OCI-LY1 (cell line): ENCODE results near the gene ACSF2.

Experiments
- H2AFZ ChIP-seq: fragments of 200-600 bp; sonication (generic), shearing (Covaris generic); 2 replicates; pipeline ENCODE4 v1.6.0; 2014; ENCODE audit warnings: antibody characterized with exemption, mild to moderate bottlenecking, low read length
- H3F3A ChIP-seq: fragments of 200-600 bp; sonication (generic), shearing (Covaris generic); 2 replicates; pipeline ENCODE4 v1.6.0; 2014; ENCODE audit warnings: mild to moderate bottlenecking, antibody characterized with exemption, low read length, moderate library complexity; ENCODE audit not compliant: insufficient read depth
- H3K27ac ChIP-seq: fragments of 200-600 bp; sonication (generic); 2 replicates; pipeline ENCODE4 v1.5.1; 2014; ENCODE audit warnings: low read length, mixed run types, mild to moderate bottlenecking, low read depth; ENCODE audit not compliant: poor library complexity, severe bottlenecking
- H3K27me3 ChIP-seq: fragments of 200-600 bp; sonication (generic); 2 replicates; pipeline ENCODE4 v1.6.0; 2014; ENCODE audit warnings: antibody characterized with exemption, mild to moderate bottlenecking, low read length, moderate library complexity; ENCODE audit not compliant: insufficient read depth
- H3K36me3 ChIP-seq: fragments of 200-600 bp; sonication (generic); 2 replicates; pipeline ENCODE4 v1.6.1; 2014; ENCODE audit warnings: mild to moderate bottlenecking, antibody characterized with exemption, low read length, moderate library complexity, mixed read lengths; ENCODE audit not compliant: insufficient read depth
- H3K4me1 ChIP-seq: fragments of 200-600 bp; sonication (generic); 2 replicates; pipeline ENCODE4 v1.5.1; 2014; ENCODE audit warnings: mild to moderate bottlenecking, low read length, moderate library complexity; ENCODE audit not compliant: insufficient read depth, severe bottlenecking
- H3K4me2 ChIP-seq: fragments of 200-600 bp; sonication (generic), shearing (Covaris generic); 2 replicates; pipeline ENCODE4 v1.6.1; 2014; ENCODE audit warnings: low read length
- H3K4me3 ChIP-seq: fragments of 200-600 bp; sonication (generic); 2 replicates; pipeline ENCODE4 v1.5.1; 2014; ENCODE audit warnings: low read length, low read depth, mild to moderate bottlenecking, mixed read lengths; ENCODE audit not compliant: poor library complexity, severe bottlenecking
- H3K79me2 ChIP-seq: fragments of 200-600 bp; shearing (Covaris generic); 2 replicates; pipeline ENCODE4 v1.6.1; 2016; ENCODE audit warnings: mixed run types, low read length, mixed read lengths; ENCODE audit not compliant: insufficient read depth
- H3K9ac ChIP-seq: fragments of 200-600 bp; sonication (generic), shearing (Covaris generic); 2 replicates; pipeline ENCODE4 v1.6.1; 2014; ENCODE audit warnings: mild to moderate bottlenecking, low read length, mixed read lengths
- H3K9me2 ChIP-seq: fragments of 200-600 bp; sonication (generic), shearing (Covaris generic); 2 replicates; pipeline ENCODE4 v1.6.1; 2014; ENCODE audit warnings: low read depth, mild to moderate bottlenecking, low read length, mixed read lengths
- H3K9me3 ChIP-seq: fragments of 200-600 bp; shearing (Covaris generic); 2 replicates; pipeline ENCODE4 v1.6.1; 2014; ENCODE audit warnings: low read length, mixed read lengths
- H4K20me1 ChIP-seq: fragments of 200-600 bp; sonication (generic), shearing (Covaris generic); 2 replicates; pipeline ENCODE4 v1.6.0; 2016; ENCODE audit warnings: mild to moderate bottlenecking, low read length; ENCODE audit not compliant: insufficient read depth
- EZH2 ChIP-seq: fragments of 200-600 bp; sonication (generic), shearing (Covaris generic); IDR thresholded peaks from 2 replicates; pipeline ENCODE4 v1.8.0; 2017; ENCODE audit warnings: borderline replicate concordance, mixed run types, mild to moderate bottlenecking, antibody characterized with exemption, low read length, moderate library complexity, mixed read lengths
- TF ChIP-seq, protein P1 (sequence below): fragments of 200-600 bp; sonication (generic), shearing (Covaris generic); IDR thresholded peaks from 2 replicates; pipeline ENCODE4 v1.5.1; 2017; ENCODE audit warnings: mild to moderate bottlenecking, antibody characterized with exemption, low read length, moderate library complexity, mixed read lengths

ACSF2 gene

GRCh38 chr17:50521514-50521913, 95.5 kb downstream of the ACSF2 start:
- H3K79me2 ChIP-seq: no peaks in the 10 kb centered on the region
- H3K27ac ChIP-seq: no peak overlapping the region
- H3K4me1 ChIP-seq: no peaks in the 10 kb centered on the region
- no peaks in the 10 kb centered on the region for H4K20me1 ChIP-seq
- no peaks in the 10 kb centered on the region for H3F3A ChIP-seq
- H3K27me3 ChIP-seq: no peaks in the 10 kb centered on the region
- no peaks in the 10 kb centered on the region for H3K9me2 ChIP-seq
- TF ChIP-seq, protein P1, sequence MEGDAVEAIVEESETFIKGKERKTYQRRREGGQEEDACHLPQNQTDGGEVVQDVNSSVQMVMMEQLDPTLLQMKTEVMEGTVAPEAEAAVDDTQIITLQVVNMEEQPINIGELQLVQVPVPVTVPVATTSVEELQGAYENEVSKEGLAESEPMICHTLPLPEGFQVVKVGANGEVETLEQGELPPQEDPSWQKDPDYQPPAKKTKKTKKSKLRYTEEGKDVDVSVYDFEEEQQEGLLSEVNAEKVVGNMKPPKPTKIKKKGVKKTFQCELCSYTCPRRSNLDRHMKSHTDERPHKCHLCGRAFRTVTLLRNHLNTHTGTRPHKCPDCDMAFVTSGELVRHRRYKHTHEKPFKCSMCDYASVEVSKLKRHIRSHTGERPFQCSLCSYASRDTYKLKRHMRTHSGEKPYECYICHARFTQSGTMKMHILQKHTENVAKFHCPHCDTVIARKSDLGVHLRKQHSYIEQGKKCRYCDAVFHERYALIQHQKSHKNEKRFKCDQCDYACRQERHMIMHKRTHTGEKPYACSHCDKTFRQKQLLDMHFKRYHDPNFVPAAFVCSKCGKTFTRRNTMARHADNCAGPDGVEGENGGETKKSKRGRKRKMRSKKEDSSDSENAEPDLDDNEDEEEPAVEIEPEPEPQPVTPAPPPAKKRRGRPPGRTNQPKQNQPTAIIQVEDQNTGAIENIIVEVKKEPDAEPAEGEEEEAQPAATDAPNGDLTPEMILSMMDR: no peak
- TF ChIP-seq EZH2: no peak
- H2AFZ ChIP-seq: no peak overlapping the region
- H3K9me3 ChIP-seq: no peaks in the 10 kb centered on the region
- H3K36me3 ChIP-seq: no peaks in the 10 kb centered on the region
- no peak overlapping the region for H3K4me2 ChIP-seq
- no peak overlapping the region for H3K9ac ChIP-seq
- no peak overlapping the region for H3K4me3 ChIP-seq

- H3K36me3 ChIP-seq: no peaks in the 10 kb centered on the region
- H3K79me2 ChIP-seq: no peaks in the 10 kb centered on the region
- H3K27ac ChIP-seq: no peak overlapping the region
- no peaks in the 10 kb centered on the region for H4K20me1 ChIP-seq
- TF ChIP-seq, protein P1: no peak
- H3K4me2 ChIP-seq: no peak overlapping the region
- no peak overlapping the region for H3K4me3 ChIP-seq
- no peak overlapping the region for H2AFZ ChIP-seq
- H3K9me3 ChIP-seq: no peaks in the 10 kb centered on the region
- H3F3A ChIP-seq: no peaks in the 10 kb centered on the region
- no peaks in the 10 kb centered on the region for H3K27me3 ChIP-seq
- no peak overlapping the region for H3K9ac ChIP-seq
- no peaks in the 10 kb centered on the region for H3K9me2 ChIP-seq
- H3K4me1 ChIP-seq: no peaks in the 10 kb centered on the region
These were observed 96.7 kb downstream of the ACSF2 start for GRCh38 chr17:50522766-50523165.

- Histone ChIP-seq H3K9me3 (no peaks in the 10 kb centered on the region), H3K9me2 (no peaks in the 10 kb centered on the region), H4K20me1 (no peaks in the 10 kb centered on the region), H3K4me2 (no peak overlapping the region), H3K27me3 (no peaks in the 10 kb centered on the region), H3K9ac (no peak overlapping the region), H3K4me3 (no peak overlapping the region), H3K4me1 (no peaks in the 10 kb centered on the region), H3K36me3 (no peaks in the 10 kb centered on the region), H2AFZ (no peak overlapping the region), H3F3A (no peaks in the 10 kb centered on the region), H3K27ac (no peak overlapping the region), H3K79me2 (no peaks in the 10 kb centered on the region)
- TF ChIP-seq, protein P1: no peak
- no peak for TF ChIP-seq EZH2
These were observed 97.2 kb downstream of the ACSF2 start for GRCh38 chr17:50523208-50523607.
